ENCODE measurements around the gene STON2.

The STON2 gene

GRCh38 chr14:81332725-81333124, 67.4 kb downstream of the STON2 start:
- no peak for DNase-seq (ENCODE audit: low spot score)

- peak; percentile 62 for DNase-seq (ENCODE audit: low spot score)
Observed at GRCh38 chr14:81331229-81332021, 68.7 kb downstream of the STON2 start.

DNA sequence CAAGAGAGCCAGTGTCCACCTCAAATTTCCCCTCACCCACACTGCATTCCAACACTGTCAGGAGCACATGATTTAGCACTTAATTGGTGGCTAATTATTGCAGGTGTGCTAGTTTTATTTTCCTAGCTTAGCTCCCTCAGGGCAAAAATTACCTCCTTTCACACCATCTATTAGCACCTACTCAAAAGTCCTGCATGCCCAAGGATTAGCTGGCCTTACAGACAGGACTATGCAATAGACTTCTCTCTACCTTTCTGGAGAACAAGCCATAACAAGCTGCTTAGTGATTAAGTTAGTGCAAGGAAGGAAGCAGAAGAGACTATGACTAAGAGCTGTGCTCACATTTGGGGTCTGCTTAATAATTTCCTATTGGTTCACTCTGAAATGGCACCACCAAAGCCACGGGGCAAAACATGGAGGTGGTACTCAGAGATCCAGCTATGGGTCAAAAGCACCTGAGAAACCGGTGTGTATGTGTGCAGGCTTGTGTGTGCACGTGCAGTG, 69.5 kb downstream of the STON2 start:
- no peak for DNase-seq (ENCODE audit: low spot score)

DNA sequence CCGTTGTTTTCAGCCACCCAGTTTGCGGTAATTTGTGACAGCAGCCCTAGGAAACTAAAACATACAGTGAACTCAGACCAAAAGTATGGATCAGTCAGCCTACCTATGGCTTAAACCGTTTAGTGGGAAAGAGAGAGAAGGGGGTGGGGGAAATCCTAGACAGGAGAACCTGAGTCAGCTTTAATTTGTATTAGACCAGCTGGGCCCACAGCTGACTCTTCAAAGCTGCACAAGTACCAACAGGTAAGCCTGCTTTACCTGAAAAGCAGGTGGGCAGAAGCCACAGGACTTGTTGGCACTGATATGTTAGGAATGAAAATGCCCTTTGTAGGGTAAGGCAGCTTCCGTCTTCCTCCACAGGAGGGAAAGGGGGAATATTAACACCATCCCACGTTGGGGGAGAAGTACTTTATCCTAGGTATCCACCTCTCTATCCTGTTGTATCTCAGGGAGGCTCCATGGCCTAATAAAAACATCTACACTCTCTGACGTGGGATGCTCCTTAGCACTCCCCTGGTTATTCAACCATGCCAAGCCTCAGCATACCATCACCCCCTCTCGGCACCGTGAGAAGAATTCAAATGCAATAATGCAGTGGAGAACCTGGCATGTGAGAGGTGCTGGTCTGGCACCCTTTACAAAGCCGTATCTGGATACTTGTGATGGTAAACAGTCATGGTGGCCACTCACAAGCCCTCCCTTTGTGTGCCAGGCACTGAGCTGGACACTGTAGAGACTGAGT, 70.3 kb downstream of the STON2 start:
- DNase-seq (ENCODE audit: low spot score) = no peak

- DNase-seq (ENCODE audit: low spot score) = no peak
Observed at GRCh38 chr14:81326451-81326850, 73.7 kb downstream of the STON2 start.

GRCh38 chr14:81324011-81324410, 76.1 kb downstream of the STON2 start:
- DNase-seq (ENCODE audit: low spot score) = no peak

DNA sequence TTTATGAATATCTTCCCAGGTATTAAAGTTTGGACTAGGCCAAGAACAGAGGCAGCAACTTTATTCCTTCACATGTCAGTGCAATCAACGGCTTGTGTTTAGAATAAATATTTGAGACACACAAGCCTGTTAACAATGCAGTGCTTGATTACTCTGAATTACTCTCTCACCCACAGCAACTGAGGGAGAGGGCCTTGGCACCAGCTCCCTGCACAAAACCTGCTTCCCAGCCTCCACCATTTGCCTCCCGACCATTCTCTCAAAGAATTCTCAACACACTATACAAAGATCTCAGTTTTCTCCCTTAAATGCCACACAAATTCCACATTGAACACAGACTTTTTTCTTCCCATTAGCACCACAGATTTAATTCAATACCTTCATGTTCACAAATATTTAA, 77.0 kb downstream of the STON2 start:
- peak; percentile 30 for DNase-seq (ENCODE audit: low spot score)

DNA sequence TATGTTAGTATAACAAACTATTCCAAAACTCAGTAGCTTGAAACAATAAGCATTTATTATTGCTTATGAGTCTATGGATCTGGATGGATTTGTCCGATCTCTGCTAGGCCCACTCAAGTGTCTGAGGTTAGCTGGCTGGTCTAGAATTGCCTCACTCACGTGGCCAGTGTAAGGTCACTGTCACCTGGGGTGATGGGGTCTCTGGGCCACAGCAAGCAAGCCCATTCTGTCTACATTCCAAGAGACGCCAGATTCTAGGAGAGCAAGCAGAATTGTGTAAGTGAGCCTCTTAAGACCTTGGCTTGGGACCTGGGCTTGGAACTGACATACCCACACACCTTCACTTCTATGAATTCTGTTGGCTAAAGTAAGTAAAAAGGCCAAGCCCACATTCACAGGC, 80.2 kb downstream of the STON2 start:
- no peak for DNase-seq (ENCODE audit: low spot score)

GRCh38 chr14:81319314-81319713, 80.8 kb downstream of the STON2 start:
- DNase-seq (ENCODE audit: low spot score) = no peak

DNA sequence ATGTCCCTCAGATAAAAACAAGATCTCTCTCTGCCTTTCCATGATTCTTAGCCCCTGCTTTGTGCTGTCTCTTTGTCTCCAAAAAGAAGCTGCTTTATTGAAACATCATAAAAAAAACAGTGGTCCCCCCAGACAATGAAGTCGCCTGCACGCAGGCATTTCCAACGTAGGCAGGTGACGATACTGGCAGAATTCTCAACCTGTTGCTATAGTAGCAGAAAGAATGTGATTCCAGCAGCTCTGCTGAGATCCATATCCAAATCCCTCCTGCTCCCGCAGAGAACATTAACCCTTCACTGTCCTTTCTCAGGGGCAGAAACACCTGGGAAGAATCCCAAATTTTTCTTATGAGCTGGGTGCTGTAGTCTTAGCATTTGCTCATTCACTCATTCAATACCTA, 84.8 kb downstream of the STON2 start:
- no peak for DNase-seq (ENCODE audit: low spot score)

- no peak for DNase-seq (ENCODE audit: low spot score)
Observed at GRCh38 chr14:81314443-81315175, 85.5 kb downstream of the STON2 start.

DNA sequence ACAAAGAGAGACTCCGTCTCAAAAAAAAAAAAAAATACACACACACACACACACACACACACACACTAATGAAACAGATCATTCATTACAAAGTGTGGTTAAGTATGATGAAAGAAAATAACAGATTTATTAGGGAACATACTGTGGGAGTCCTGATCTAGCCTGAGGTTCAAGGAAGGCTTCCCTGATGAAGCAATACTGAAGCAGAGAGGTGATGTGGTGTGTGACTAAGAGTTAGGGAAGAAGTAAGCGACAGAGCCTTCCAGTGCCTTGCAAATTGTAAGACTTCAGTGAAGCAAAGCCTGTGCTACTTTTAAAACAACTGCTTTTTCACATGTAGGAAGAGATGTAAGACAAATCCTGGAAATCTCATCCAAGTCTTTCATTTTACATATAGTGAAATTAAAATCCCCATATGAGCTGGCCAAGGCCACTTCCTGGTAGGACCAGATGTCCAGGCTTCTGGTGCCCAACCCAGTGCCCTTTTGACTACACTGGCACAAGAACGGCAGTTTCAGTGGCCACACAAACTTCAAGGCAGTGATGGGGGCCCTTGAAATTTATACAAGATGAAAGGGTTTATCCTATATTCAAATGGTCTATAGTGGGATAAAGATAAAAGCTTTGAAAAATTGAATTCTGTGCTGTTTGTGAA, 86.2 kb downstream of the STON2 start:
- DNase-seq (ENCODE audit: low spot score) = no peak

- no peak for DNase-seq (ENCODE audit: low spot score)
Observed at GRCh38 chr14:81313200-81313599, 86.9 kb downstream of the STON2 start.

DNA sequence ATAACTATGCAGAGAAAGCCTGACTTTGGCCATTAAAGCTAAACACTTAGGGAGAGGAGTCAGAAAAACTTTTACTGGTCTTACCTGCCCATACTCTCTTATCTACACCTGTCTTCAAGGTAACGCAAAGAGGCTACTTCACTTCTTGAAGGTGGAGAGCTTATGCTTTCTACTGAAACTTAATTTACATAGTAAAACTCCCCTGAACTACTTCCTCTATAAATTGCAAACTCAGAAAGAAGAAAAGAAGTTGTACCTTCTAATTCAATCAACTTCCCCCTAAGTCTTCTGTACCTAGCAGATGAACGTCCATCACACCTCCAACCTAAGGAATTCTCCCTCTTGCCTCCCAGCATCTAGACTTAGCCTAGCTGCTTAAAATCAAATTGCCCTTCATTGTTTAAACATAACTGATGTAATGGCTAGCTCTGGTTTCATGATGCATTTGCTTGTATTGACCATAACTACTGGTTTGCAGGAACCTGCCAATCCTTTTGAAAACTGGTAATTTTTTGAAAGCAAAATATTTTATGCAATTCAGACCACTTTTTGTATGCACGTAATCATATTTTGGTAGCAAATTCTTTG, 87.7 kb downstream of the STON2 start:
- DNase-seq (ENCODE audit: low spot score) = no peak

- DNase-seq (ENCODE audit: low spot score) = no peak
Observed at GRCh38 chr14:81311778-81312177, 88.3 kb downstream of the STON2 start.

- DNase-seq (ENCODE audit: low spot score) = no peak
Observed at GRCh38 chr14:81311141-81311540, 89.0 kb downstream of the STON2 start.

GRCh38 chr14:81310606-81311005, 89.5 kb downstream of the STON2 start:
- DNase-seq (ENCODE audit: low spot score) = no peak

DNA sequence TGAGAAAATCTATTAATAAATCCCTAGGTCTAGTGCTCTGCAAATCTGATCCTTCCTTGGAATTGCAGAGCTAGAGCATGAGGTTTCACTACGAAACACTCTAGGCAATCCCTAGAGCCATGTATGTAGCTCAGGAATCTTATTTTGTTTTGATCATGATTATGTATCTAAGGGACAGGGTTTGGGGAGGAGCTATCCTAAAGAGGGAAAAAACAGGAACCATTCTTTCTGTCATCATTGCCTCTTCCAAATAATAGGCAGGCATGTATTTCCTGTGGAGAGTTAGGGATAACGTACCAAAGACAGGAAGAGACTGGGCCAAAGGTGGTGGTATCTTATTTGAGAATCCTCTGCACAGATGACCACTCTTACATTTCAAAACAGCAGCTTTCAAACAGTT, 90.6 kb downstream of the STON2 start:
- DNase-seq (ENCODE audit: low spot score) = no peak

GRCh38 chr14:81305743-81306142, 94.4 kb downstream of the STON2 start:
- DNase-seq (ENCODE audit: low spot score) = no peak

GRCh38 chr14:81305065-81305464, 95.1 kb downstream of the STON2 start:
- no peak for DNase-seq (ENCODE audit: low spot score)

GRCh38 chr14:81303258-81303935, 96.7 kb downstream of the STON2 start:
- DNase-seq (ENCODE audit: low spot score) = no peak

All from globus pallidus (tissue), 1 donor.